Central memory CD4-positive, alpha-beta T cell (primary cell): Measurements from ENCODE around the gene PRPF31.

Source experiments
- DNase-seq: peaks from one replicate; pipeline ENCODE4 v3.0.0; 2022

Gene PRPF31

DNA sequence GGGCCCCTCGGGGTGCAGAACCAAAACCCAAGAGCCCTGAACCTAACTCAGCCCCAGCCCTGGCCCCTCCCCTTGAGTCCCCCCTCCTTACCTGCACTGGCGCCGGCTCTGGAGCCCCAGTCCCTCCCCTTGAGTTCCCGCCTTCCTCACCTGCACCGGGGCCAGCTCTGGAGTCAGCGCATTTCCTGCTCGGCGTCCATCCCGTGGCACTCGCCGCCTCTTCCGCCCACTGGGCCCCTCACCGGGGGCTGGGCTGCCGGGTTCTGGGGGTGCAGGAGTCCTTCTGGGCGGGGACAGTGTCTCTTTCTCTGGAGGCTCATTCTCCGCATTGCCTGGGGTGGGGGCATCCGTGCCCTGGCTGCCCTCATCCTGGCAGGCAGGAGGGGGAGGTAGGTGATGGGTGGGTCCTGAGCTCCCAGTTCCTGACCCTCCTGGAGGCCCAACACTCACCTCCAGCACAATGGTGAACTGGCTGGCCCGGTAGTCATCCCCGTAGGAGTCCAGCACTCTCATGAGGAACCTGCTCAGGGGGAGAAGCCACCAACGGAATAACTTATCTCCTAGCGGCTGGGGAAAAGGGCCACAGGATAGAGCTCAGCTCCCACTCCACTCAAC is 7.6 kb upstream of the PRPF31 start:
- DNase-seq, result no peak

DNA sequence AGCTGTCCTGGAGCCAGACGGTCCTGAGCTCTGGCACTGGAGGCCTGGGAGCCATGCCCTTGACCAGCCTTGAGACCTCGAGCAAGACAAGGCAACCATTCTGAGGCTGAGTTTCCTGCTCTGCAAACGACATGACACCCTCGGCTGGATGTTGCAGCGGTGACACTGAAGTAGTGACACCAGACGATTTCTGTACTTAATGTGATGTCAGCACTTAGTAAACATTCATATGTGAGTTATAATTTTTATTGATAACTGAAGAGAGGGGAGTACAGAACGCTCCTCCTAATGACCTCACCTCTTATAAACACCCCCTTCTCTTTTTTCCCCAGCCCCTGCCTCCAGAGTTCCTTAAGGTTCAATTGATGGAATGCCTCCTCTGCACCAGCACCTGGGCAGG is 7.1 kb upstream of the PRPF31 start:
- DNase-seq, result no peak

DNA sequence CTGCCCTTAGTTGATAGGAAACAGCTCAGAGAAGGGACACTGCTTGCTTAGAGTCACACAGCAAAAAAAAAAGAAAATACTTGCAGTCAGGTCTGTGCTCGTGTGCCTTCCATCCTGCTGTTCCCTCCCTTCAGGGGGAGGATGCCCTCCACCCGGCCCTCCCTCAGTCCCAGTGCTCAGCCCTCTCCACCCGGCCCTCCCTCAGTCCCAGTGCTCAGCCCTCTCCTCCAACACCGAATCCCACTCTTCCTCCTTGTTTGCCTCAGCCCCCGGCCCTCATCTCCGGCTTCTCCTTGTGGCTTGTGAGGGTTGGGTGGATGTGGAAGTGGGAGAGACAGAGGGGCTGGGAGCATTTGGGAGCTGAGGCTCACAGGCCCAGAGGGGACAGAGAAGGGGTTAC is 5.9 kb upstream of the PRPF31 start:
- no peak for DNase-seq

DNA sequence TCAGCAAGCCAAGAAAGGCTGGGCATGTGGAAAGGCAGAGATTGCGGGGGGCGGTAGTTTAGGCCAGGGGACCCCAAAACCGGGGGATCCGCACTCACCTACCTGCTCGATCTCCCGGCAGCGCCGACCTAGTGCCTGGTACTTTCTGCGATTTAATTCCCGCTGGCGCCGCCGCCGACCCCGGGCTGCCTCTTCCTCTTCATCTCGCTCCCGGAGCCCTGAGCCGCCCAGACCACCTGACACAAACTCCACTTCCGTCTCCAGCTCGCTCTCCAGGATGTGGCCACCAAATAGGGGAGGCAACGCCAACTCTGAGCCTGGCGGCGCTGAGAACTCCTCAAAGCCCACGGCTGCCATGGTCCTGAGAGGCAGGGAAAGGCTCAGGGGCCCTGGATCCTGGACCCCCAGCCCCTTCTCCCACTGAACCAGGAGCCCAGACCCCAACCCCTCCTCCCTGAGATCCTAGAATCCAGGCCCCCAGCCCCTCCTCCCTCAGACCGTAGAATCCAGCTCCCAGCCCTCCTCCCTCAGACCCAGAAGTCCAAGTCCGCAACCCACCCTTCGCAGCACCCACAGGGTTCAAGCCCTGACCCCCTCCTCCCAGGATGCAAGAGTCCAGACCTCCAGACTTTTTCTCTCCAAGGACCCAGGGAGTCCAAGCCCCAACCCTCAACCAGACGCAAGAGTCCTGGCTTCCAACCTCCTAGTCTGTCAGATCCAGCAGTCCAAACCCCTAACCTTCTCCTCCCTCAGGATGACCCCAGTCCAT is 1.0 kb upstream of the PRPF31 start:
- DNase-seq, result peak; percentile 59

DNA sequence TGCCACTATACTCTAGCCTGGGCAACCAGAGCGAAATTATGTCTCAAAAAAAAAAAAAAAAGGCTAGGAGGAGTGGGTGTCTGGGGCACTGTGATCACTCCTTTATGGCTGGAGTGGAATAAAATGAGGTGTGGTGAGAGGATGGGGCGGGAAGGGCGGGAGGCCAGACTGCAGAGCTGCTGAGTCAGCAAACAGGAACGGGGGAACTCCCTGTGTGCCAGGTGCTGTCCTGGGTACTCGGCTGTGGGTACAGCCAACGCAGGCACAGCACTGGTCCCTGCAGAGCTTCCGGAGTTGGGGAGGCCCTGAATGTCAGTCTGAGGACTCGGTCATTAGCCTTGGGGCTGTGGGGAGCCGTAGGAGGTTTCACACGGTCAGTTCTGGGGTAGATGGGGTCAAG is 5.7 kb downstream of the PRPF31 start:
- DNase-seq, result no peak

DNA sequence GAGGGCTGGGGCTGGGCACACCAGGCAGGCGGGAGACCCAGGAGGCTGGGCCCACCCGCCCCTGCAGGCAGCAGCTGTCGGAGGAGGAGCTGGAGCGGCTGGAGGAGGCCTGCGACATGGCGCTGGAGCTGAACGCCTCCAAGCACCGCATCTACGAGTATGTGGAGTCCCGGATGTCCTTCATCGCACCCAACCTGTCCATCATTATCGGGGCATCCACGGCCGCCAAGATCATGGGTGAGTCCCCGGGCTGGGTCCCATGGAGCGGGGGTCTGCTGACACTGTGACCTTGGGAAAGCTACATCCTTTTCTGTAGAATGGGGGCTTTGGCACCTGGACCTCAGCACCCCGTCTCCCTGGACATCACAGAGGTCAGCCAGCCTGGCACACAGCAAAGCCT is 8.1 kb downstream of the PRPF31 start:
- no peak for DNase-seq

DNA sequence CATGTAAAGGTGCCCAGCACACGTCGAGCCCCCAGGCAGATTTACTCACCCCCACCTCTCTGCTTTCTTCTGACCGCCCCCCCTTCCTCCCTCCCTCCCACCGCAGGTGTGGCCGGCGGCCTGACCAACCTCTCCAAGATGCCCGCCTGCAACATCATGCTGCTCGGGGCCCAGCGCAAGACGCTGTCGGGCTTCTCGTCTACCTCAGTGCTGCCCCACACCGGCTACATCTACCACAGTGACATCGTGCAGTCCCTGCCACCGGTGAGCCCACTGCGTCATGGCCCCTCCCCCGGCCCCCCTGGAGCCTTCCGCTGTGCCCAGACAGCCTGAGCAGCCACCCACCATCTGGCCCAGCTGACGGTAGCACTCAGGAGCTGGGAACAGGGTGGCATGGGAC is 8.8 kb downstream of the PRPF31 start:
- DNase-seq, result no peak

DNA sequence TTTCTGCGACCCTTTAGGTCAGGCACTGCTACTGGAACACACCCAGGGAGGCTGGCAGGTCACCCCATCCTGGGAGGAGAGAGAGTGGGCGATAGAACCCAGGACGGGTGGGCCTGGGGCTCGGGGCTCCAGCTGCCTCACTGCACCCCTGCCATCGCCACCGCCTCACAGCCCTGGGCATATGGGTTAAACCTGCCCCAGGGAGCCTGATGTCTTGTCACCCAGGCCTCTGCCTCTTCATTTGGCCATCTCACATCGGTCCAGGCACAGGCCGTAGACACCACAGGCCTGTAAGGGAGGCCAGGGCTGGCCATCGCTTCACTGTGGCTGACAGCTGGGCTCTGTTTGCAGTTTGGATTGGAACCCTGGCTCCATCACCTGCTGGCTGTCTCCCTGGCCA is 10.2 kb downstream of the PRPF31 start:
- no peak for DNase-seq

DNA sequence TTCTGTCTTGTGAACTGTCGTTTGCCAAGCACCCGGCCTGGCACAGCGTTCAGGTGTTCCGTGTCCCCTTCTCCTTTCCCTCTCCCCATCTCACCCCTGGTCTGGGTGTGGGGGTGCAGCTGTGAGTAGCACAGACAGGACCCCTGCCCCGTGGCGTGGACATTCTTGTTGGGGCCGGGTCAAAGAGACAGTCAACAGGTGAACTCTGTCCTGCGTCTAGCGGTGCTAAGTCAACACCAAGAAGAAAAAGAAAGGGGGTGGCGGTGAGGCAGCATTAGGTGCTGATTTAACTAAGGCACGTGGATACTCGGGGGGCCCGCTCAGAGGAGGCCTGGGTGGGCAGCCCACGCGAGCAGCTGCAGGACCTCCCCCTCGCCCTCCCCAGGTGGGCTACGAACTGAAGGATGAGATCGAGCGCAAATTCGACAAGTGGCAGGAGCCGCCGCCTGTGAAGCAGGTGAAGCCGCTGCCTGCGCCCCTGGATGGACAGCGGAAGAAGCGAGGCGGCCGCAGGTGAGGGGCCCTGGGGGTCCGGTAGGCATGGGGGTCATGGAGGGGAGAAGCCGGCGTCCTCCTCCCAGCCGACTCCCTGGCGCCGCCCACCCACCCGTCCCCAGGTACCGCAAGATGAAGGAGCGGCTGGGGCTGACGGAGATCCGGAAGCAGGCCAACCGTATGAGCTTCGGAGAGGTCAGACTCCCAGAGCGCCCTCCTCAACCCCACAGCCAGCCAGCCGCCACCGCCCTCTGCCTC is 12.3 kb downstream of the PRPF31 start:
- no peak for DNase-seq

DNA sequence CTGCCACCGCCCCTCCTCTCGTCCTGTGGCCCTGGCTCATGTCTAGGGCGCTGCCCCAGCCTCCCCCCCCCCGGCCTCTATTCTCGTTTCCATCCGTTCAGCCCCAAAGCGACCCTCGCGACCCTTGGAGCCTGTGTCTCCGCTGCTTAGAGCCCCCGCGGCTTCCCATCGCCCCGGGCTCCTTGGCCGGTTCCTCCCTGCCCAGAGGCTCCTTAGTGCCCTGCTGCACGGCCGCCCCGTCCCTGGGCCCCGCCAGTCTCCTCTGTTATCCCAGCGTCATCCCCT is 12.8 kb downstream of the PRPF31 start:
- DNase-seq, result no peak

DNA sequence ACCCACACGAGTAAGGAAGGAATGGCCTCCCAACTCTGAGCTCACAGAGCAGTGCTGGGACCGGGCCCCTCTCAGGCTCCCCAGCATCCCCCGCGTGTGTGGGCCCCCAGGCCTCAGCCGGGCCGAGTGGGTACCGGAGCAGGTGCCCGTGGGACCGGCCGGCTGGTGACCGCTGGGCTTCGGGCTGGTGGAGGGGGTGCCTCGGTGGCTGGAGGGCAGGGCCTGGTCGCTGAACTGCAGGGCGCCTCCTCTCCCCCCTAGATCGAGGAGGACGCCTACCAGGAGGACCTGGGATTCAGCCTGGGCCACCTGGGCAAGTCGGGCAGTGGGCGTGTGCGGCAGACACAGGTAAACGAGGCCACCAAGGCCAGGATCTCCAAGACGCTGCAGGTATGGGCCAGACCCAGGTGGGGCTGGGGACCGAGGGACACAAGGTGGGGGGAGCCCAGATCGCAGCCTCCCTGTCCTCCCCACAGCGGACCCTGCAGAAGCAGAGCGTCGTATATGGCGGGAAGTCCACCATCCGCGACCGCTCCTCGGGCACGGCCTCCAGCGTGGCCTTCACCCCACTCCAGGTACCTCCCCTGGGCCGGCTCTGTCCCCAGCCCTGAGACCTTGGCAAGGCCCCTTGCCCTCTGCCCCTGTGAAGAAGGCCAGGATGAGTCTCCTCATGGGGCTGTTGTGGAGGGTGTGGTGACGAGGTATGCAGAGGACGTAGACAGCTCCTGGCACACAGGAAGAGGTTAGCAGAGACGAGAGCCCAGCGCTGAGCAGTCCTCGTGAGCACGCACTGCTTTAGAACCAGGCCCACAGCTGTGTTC is 13.5 kb downstream of the PRPF31 start:
- DNase-seq, result no peak

DNA sequence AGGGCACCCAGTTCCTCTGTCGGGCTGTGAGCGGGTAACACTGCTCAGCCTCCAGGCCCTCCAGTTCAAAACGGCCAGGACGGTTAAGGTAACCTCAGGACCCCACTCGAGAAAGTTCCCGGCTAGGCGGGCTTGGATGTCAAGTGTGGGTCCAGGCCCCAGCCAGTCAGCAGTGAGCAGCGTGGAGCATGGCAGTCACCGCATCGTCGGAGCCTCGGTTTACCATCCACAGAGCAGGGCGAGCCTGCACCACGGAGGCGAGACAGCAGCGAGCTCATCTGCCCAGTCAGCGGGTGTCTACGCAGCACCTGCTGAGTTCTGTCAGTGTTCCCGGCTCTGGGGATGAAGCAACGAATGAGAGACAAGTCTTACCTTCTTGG is 14.1 kb downstream of the PRPF31 start:
- no peak for DNase-seq

DNA sequence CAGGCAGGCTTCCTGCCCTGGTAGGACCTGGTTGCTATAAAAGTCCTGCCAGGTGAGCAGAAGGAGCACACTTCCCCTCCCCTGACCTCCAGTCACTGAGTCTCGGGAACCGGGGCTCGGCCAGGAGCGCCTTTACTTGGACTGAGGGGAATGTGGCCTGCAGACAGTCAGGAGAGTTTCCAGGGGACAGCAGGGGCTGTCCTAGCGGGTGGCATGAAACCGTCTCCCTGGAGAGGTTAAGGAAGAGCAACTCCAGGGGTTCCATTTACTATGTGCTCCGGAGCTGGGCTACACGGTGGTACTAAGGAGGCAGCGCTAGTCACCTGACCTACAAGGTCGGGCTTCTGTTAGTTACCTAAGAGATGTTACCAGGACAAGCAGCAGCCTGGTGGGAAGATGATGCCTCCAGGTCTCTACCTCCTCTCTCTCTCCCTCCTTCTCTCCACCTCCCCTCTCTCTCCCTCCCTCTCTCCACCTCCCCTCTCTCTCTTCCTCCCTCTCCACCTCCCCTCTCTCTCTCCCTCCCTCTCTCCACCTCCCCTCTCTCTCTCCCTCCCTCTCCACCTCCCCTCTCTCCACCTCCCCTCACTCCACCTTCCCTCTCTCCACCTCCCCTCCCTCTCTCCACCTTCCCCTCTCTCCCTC is 17.9 kb downstream of the PRPF31 start:
- DNase-seq, result no peak

DNA sequence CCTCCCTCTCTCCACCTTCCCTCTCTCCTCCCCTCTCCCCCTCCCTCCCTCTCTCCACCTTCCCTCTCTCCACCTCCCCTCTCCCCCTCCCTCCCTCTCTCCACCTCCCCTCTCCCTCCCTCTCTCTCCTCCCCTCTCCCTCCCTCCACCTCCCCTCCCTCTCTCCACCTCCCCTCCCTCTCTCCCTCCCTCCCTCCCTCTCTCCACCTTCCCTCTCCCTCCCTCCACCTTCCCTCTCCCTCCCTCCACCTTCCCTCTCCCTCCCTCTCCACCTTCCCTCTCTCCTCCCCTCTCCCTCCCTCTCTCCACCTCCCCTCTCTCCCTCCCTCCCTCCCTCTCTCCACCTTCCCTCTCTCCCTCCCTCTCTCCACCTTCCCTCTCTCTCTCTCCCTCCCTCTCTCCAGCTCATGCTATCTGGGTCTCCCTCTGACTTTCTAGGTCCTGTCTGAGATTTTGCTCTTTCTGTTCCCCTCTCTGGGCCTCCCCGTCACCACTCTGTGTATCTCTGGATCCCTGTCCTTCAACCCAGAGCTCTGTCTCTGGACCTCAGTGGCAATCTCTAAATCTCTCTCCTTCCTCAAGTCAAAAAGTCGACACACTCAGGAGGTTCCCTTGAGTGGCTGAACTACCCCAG is 18.5 kb downstream of the PRPF31 start:
- DNase-seq, result no peak

DNA sequence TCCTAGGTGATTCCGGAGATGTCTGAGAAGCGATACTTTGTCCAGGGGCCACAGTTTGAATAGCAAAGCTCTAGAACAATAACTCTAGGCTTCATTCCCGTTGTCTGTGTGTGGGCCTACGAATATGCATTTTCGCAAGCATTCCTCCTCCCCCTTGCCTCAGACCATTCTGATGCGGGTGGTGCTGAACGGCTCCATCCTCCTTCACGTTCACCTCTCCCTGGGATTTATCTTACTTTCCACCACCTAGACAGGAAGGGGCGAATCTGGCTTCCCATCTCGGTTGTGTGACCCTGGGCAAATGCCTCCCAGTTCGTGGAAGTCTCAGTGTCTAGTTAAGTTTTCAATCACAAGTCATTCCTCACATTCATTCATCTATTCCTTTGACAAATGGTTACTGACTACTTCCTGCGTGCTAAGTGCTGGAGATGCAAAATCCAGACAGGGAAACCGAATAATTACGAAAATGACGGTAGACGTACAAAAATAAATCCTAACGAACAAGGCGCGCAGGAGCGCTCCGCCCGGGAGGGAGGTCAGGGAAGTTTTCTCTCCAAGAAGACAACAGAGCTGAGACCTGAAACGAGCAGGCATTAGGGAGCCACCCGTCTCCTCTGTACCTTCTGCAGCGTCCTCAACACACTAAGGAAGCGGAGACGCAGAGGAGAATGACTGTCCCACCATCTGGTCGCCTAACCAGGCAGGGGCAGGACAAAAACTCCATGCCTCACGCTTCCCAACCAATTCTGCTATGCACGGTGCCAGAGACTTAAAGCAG is 20.7 kb downstream of the PRPF31 start:
- no peak for DNase-seq

DNA sequence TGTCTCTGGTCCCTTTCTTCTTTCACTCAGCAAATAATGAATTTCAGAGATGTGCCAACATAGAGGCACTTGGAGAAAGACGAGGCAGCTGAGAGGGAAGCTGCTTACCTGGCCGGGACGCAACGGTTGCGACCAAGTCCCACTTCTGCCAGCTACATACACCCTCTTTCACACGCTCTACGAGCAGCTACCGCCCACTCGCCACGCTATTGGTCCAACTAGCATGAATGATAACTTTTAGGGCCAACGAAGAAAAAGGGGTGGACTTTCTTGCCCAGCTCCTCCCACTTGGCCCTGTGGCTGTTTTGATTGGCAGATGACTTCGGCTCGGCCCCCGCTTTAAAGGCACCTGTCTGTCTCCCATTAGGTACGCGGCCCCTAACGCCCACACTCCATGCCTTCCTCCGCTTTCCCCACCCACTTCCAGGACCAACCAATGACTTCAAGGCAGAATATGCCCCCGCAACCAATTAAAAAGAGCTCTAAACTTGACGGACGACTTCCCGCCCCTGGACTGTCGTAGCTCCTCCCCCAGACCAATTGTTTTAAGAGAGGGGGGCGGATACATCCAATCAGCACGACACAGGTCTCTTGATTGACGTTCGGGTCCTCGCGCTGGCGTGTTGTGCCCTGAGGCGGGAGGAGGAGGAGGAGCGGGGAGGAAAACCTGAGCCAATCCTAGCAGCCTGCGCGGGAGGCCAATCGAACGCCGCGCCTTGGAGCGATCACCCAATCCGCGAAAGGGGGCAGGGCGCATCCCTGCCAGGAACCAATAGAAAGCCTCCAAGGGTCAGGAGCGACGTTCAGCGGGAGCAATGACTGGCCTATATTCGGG is 21.5 kb downstream of the PRPF31 start:
- DNase-seq, result peak; percentile 100

DNA sequence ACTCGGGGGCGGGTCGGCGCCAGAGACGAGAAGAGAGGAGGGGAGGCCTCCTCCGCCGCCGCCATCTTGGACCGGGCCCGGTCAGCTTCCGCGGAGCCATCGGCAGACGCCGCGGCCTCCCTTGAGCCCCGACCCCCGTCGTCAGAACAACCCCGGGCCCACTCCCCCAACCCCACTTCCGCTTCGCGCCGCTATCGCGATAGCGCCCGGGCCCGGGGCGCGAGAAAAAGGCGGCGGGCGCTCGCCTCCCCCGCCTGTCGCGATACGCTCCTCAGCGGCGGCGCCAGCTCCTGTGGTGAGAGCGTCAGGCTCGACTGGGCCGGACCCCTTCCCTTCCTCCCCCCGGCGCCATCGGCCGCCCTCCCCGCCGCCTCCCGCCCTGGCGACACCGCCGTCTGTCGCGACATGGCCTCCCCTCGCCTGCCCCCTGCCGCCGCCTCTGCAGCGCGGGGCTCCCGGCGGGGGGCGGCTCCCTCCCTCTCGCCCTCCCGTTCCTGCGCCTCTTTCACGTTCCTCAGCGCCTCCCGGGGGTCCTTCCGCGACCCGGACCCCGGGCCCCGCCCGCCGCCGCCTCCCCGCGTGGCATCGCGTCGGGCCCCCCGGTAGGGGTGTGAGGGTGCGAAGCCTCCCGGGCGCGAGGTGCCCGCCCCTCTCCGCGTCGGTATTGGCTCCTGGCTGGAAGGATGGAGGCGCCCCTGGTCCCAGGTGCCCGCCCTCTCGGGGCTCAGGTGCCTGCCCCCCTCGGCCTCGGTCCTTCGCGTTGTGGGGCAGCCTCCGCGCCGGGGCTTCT is 22.3 kb downstream of the PRPF31 start, which contains the start of gene CNOT3:
TSS of gene CNOT3 (plus strand) at position 64 of the 790 bp plus-strand sequence. CDS start 5,217 bp downstream, outside the sequence.
- no peak for DNase-seq

DNA sequence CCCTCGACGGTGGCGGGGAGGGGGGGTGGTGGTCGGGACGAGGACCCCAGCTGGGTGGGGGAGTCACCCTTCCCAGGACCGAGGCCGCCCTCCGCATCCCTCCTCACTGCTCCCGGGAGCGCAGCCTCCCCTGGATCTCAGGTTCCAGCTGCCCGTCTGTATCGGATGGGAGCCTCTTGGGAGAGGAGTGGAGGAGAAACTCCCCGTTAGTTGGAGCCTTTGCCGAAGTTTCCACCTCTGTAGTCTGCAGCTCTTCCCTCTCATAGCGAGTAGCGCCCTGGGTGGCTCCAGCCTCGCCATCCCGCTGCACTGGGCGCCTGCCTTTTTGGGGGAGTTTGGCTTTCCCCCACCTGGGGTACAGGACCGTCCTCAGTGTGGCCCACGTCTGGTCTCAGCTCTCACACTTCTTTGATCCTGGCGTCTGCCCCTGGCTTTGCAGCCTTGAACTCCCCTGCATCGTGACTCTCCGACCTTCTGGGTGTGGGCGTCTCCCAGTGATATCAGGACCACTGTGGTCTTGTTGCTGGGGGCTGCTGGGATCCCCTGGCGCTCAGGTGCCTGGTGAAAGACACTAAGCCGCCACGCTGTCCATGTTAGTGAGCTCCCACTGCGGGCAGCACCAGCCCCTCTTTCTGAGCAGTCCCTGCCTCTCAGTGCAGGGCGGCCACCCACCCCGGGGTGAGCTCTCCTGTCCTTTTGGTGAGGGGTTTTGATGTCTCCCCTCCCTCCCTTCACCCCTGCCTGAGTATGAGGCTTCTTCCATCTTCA is 23.1 kb downstream of the PRPF31 start:
- no peak for DNase-seq

DNA sequence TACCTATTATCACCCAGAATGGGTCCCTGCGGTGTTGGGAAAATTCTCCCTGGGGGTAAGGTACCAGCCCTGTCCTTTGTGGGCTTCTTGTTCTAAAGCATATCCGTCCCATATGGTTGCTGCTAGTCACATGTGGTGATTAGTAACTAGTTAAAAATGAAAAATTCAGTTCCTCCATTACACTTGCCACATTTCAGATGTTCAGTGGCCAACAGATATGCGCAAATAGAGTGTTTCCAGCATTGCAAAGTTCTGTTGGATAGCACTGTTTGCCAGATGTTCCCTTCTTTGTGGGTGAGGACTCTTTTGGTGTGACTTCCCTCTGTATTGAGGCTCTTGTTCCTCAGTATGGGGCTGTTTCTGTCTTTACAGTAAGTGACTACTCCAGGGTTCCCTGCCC is 25.8 kb downstream of the PRPF31 start:
- DNase-seq, result no peak
